Mesodermal cell (in vitro differentiated cells): Measurements from ENCODE around the gene MRPL45.

Experiments used
- H3K27ac ChIP-seq: 2 replicates; pipeline ENCODE4 v1.7.0; 2013; ENCODE audit warnings: mild to moderate bottlenecking, low read depth, low read length, moderate library complexity; ENCODE audit not compliant: severe bottlenecking
- H3K36me3 ChIP-seq: 2 replicates; pipeline ENCODE4 v1.7.1; 2013; ENCODE audit warnings: mild to moderate bottlenecking, low read length, moderate library complexity; ENCODE audit not compliant: control insufficient read depth, insufficient read depth
- H3K4me1 ChIP-seq: one replicate; pipeline ENCODE4 v1.7.1; 2013; ENCODE audit warnings: mild to moderate bottlenecking, low read length; ENCODE audit not compliant: insufficient read depth, control insufficient read depth, poor library complexity, severe bottlenecking
- H3K4me3 ChIP-seq: 2 replicates; pipeline ENCODE4 v1.7.0; 2013; ENCODE audit warnings: low read length, control low read depth, mild to moderate bottlenecking; ENCODE audit not compliant: insufficient read depth, poor library complexity, severe bottlenecking; ENCODE audit errors: extremely low read depth
- H3K9me3 ChIP-seq: 2 replicates; pipeline ENCODE4 v1.7.1; 2013; ENCODE audit warnings: mild to moderate bottlenecking, low read length, moderate library complexity; ENCODE audit not compliant: control insufficient read depth
- WGBS, 2 experiments: methylation state at CpG; one replicate each; pipeline ENCODE4 v1.1.5; 2013; ENCODE audit warnings: missing lambda C conversion rate in 2 of 2; ENCODE audit not compliant: insufficient coverage in 2 of 2; 5-methylcytosine and 5-hydroxymethylcytosine counted together

The MRPL45 gene

DNA sequence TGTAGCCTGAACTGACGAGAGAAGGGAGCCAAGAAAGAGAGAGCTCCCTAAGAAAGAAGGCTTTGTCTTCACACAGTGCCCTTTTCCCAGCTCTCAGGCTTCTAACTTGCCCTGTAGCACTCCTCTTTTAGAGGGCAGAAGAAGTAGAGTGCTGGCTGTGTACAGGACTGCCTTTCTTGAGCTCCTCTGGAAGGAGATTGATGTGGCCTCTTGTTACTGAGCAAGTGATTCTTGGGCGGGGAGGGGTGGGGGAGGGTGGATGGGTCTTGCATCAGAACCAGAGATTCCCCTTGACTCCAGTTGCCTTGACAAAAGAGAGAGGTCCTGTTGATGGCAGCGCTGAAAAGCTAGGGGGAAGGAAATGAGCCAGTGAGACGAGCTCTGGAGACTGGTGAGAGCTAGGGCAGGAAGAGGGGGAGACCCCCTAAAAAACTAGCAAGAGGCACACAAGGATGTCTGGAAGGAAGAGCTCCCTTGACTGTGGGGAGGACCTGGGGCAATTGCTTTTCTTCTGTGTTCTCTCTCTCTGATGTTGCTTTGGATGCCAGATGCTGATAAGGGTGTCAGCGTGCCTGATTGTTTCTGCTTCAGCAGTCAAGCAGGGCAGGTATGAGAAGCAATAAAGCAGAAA is 28.4 kb downstream of the MRPL45 start:
- Histone ChIP-seq H3K4me3 (no peak overlapping the region), H3K27ac (peak overlapping the region; percentile 79), H3K36me3 (peaks cover 33% of the 10 kb centered on the region), H3K9me3 (no peaks in the 10 kb centered on the region), H3K4me1 (peaks cover 18% of the 10 kb centered on the region)
- 72 to 80% methylated on average over 3 to 4 of the region's 5 CpGs for WGBS, 2 experiments

DNA sequence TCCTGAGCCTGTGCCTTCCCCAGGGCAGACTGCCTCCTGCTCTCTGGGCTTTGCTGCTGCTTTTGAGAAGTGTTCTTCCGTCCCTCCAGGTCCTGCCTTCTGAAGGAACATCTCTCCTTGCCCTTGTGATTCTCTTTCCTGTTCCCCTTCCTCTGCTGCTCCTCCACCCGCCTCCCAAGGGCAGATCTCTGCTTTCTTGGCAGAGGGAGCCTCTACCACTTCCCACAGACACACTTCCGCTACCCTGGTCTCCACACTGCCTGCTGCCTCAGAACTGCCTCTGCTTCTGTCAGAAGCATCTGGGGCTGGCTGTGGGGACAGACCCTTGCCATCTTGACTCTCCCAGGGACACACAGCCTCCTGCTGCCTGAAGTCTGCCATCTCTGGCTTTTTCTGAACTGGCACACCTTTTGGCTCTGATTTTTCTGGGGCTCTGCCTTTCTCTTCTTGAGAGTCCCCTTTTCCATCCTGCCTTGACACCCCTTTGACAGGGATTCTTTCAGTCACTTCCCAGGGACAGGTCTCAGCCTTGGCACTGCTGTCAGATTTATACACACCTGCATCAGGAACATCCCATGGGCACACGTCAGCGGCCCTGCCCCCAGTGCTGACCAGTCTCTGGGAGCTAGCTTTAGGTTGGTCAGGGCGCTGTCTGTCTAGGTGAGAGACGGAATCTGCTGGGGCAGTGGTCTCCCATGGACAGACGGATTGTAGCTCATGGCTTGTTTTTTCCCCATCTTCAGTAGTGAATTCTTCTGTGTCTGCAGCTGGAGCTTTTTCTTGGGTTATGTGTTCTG is 30.2 kb downstream of the MRPL45 start:
- peaks cover 20% of the 10 kb centered on the region for H3K36me3 ChIP-seq
- no peak overlapping the region for H3K27ac ChIP-seq
- WGBS, 2 experiments, result 91 to 92% methylated on average over 7 to 8 of the region's 8 CpGs
- no peak overlapping the region for H3K4me3 ChIP-seq
- H3K4me1 ChIP-seq, result peaks cover 20% of the 10 kb centered on the region
- H3K9me3 ChIP-seq, result no peaks in the 10 kb centered on the region

DNA sequence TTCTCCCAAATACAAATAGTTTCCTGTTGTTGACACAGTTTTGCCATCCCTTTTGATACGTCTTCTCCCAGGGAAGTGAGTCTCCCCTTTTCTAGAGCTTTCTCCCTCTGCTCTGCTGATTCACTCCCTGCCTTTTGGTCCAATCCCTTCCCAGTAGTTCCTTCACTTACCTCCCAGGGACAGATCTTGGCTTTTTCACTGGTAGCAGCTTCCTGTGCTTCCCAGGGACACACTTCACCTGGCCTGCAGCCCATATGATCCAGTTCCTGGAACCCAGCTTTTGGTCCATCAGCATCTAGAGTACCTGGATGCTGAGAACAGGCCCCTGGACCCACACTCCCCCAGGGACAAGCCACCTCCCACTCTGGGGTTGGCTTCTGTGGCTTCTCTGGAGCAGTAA is 31.0 kb downstream of the MRPL45 start:
- Histone ChIP-seq H3K9me3 (no peaks in the 10 kb centered on the region), H3K4me3 (no peak overlapping the region), H3K27ac (no peak overlapping the region), H3K4me1 (peaks cover 20% of the 10 kb centered on the region), H3K36me3 (peaks cover 14% of the 10 kb centered on the region)
- 92 to 100% methylated on average over 1 of the region's 1 CpG for WGBS, 2 experiments

DNA sequence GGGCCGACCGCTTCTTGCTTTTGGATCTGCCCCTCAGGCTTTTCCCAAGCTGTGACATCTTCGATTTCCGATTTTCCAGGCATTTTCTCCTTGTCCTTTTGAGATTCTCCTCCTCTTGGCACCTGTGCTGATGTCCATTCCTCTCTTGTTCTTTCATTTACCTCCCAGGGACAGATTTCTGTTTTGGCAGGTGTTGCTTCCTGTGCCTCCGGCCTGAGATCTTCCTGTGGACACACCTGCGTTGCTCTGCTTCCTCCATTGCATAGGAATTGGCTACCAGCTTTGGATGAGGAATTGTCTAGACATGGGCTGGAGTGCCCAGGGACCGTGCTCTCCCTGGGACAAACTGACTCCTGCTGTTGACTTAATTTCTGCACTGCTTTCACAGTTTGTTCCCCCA is 31.7 kb downstream of the MRPL45 start:
- Histone ChIP-seq H3K27ac (no peak overlapping the region), H3K4me3 (no peak overlapping the region), H3K36me3 (peaks cover 7% of the 10 kb centered on the region), H3K4me1 (peaks cover 20% of the 10 kb centered on the region), H3K9me3 (no peaks in the 10 kb centered on the region)
- WGBS, 2 experiments, result 91 to 93% methylated on average over 6 of the region's 7 CpGs

DNA sequence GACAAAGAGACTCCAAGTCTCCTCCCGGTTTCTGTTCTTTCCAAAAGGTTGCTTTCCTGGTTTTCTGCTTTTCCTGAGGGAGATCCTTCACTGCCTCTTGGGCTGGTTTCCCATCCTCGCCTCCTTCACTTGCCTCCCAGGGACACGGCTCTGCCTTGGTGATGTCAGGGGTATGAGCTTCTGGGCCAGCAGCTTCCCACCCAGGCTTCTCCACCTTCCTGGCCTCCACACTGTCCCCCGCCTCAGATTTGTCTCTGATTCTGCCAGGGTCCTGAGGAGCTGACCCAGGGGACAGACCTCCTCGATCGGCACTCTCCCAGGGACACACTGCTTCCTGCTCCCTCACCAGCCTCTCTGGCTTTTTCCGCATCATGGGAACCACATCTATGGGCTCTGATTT is 32.3 kb downstream of the MRPL45 start:
- H3K36me3 ChIP-seq, result peaks cover under 1% of the 10 kb centered on the region
- H3K9me3 ChIP-seq, result no peaks in the 10 kb centered on the region
- 92 to 94% methylated on average over 4 to 7 of the region's 7 CpGs for WGBS, 2 experiments
- peaks cover 18% of the 10 kb centered on the region for H3K4me1 ChIP-seq
- H3K4me3 ChIP-seq, result no peak overlapping the region
- no peak overlapping the region for H3K27ac ChIP-seq

DNA sequence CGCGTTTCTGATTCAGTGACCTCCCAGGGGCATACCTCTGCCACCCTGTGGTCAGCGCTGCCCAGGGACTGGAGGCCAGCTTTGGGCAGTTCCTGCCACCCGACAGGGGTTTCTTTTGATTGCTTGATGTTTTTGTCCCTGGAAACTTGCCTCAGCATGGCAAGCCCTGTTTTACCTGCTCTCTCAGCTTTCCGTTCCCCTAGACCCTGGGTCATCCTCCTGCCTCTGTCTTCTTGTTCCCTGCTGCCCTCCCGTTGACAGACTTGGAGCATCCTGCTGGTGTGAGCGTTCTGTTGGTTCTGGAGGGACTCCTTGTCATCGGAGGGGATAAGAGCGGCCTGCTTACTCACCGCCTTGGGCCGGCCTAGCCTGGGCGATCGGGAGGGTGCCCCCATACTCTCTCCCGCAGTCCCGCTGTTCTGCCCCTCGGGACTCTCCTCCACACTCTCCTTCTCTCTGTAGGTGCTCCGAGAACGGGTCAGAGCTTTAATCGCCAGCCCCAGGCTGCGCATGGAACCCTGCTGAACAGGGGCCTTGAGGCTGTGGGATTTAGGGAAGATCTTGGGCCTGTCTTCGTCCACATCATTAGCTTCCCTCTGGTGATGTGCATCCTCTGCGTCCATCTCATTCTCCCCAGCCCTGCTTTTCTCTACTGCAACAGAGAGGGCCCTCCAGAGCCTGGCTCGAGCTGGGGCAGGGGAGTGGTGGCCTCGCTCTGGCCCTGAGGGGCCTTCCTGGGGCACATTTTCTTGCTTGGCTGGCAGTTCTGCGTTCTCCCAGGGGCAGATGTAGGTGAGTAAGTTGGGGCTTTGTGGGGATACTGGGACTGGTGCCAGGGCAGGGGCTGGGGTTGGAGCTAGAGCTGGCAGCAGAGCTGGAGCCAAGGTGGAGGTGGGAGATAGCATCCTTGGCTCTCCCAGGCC is 33.1 kb downstream of the MRPL45 start:
- no peak overlapping the region for H3K4me3 ChIP-seq
- peaks cover 14% of the 10 kb centered on the region for H3K4me1 ChIP-seq
- H3K9me3 ChIP-seq, result no peaks in the 10 kb centered on the region
- 89 to 91% methylated on average over 19 of the region's 25 CpGs for WGBS, 2 experiments
- H3K27ac ChIP-seq, result no peak overlapping the region
- H3K36me3 ChIP-seq, result no peaks in the 10 kb centered on the region

DNA sequence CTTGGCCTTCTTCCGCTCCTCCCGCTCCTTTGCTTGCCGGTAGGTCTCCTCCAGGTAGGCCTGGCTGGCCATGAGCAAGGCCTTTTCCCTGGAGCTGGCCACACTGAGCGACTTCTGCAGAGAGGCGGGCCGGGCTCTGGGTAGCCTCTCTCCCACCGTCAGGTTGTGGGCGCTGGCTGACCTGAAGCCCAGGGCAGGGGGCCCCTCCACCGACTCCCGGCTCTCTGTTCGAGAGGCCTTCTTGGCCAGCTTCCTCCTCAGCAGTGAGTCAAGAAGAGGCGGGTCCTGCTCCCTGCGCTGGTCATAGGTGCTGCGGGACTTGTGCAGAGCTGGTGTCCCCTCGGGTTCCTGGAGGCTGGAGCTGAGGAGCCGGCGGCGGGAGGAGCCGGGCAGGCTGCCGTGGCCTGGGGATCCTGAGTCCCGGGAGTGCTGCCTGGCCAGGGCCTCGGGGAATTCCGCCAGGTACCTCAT is 34.0 kb downstream of the MRPL45 start:
- Histone ChIP-seq H3K36me3 (no peaks in the 10 kb centered on the region), H3K4me3 (no peak overlapping the region), H3K9me3 (no peaks in the 10 kb centered on the region), H3K4me1 (peaks cover 6% of the 10 kb centered on the region), H3K27ac (no peak overlapping the region)
- WGBS, 2 experiments, result 93 to 94% methylated on average over 18 to 23 of the region's 23 CpGs

DNA sequence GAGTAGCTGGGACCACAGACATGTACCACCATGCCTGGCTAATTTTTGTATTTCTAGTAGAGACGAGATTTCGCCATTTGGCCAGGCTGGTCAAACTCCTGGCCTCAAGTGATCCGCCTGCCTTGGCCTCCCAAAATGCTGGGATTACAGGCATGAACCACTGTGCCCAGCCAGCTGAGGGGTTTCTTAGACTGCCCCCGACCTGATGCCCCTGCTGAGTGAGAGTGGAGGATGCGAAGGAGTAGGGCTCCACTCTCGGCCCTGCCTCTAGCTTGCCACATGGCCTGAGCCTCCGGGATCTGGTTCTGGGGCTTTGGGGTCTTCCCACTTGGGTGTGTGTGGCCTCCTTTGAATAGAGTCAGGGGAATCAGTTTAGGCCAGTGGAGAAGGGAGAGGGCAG is 35.8 kb downstream of the MRPL45 start:
- Histone ChIP-seq H3K9me3 (no peaks in the 10 kb centered on the region), H3K4me1 (peaks cover 6% of the 10 kb centered on the region), H3K36me3 (no peaks in the 10 kb centered on the region), H3K27ac (no peak overlapping the region), H3K4me3 (no peak overlapping the region)
- 90 to 92% methylated on average over 7 of the region's 7 CpGs for WGBS, 2 experiments

DNA sequence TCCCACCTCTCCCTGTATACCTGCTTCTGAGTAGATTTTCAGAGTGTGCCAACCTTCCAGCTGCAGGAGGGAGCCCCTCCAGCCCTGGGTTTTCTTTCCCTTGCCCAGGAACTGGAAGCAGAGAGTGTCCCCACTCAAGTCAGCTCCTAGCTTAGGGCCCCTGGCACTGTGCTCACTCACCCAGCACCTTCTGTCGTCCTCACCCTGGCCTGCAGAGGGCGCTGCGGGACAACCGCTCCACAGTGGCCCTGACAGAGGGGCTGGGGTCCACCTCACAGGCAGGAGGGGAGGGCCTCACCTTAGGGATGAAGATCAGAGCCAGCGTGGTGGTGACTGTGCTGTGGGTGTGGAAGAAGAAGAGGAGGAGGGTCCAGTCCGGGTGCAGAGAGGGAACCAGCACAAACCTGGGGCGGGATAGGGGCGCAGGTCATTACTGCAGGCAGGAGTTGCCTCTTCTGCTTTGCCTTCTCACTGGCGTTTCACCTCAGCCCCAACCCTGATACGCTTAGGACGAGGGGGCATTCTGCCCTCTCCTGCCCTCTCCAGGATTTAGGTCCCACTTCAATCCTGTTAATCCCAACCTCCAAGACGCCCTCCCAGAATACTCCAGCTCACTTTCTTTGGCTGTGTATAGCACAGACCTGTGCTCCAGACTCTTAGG is 36.8 kb downstream of the MRPL45 start:
- Histone ChIP-seq H3K4me1 (peaks cover 6% of the 10 kb centered on the region), H3K9me3 (no peaks in the 10 kb centered on the region), H3K4me3 (no peak overlapping the region), H3K36me3 (no peaks in the 10 kb centered on the region), H3K27ac (no peak overlapping the region)
- 42 to 51% methylated on average over 10 to 12 of the region's 12 CpGs for WGBS, 2 experiments
